Measurements from ENCODE around the gene FRAT2.
"Not testable (repeated sequence)": the region's sequence is repeated elsewhere in the genome, so short reads cannot be mapped to it uniquely, and the experiment has no call there.

Gene FRAT2

GRCh38 chr10:97363071-97363470 is 28.5 kb upstream of the FRAT2 start:
- H3K4me3 ChIP-seq (ENCODE audit: low read length) = no peak overlapping the region
- TF ChIP-seq ZNF274 (IDR thresholded peaks at IDR 0.05; ENCODE audit: low read depth, low read length) = no peak

DNA sequence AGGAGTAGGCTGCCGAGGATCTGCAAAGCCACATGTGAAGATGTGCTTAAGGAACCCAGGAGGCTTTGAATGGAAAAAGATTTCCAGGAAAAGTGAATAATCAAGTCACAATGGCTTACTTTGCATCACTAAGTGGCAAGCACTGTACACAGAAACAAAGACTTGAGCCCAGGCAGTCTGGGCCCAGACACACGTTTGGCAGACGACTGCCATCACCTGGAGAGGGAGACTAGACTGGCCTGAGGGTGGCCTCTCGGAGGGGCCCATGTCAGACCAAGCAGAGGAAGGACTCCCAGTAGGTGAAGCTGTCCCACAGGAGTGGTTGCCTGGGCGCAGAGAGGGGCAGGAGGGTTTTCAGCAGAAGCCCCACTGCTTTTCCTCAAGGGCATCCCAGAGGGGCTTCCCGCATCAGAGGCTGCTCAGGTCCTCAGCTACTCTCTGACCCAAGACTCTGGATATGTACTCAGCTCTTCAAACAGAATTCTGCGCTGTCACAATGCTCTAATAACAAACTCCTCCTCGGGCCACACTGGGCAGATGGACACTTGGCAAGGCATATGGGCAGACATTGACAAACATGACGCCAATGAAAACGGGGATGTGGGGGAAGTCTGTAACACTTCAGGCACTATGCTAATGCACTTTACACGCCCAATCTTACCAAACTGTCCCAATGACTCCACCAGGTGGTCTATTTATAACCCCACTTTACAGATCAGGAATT is 27.9 kb upstream of the FRAT2 start:
- TF ChIP-seq ZNF274 (IDR thresholded peaks at IDR 0.05; ENCODE audit: low read depth, low read length) = no peak
- no peak overlapping the region for H3K4me3 ChIP-seq (ENCODE audit: low read length)

GRCh38 chr10:97361537-97361901 is 27.0 kb upstream of the FRAT2 start:
- no peak for TF ChIP-seq ZNF274 (IDR thresholded peaks at IDR 0.05; ENCODE audit: low read depth, low read length)
- no peak overlapping the region for H3K4me3 ChIP-seq (ENCODE audit: low read length)

- H3K4me3 ChIP-seq (ENCODE audit: low read length) = no peak overlapping the region
- TF ChIP-seq ZNF274 (IDR thresholded peaks at IDR 0.05; ENCODE audit: low read depth, low read length) = no peak
Measured at GRCh38 chr10:97360705-97361536, 26.4 kb upstream of the FRAT2 start.

- H3K4me3 ChIP-seq (ENCODE audit: low read length) = no peak overlapping the region
- TF ChIP-seq ZNF274 (IDR thresholded peaks at IDR 0.05; ENCODE audit: low read depth, low read length) = no peak
Measured at GRCh38 chr10:97358781-97359180, 24.3 kb upstream of the FRAT2 start.

DNA sequence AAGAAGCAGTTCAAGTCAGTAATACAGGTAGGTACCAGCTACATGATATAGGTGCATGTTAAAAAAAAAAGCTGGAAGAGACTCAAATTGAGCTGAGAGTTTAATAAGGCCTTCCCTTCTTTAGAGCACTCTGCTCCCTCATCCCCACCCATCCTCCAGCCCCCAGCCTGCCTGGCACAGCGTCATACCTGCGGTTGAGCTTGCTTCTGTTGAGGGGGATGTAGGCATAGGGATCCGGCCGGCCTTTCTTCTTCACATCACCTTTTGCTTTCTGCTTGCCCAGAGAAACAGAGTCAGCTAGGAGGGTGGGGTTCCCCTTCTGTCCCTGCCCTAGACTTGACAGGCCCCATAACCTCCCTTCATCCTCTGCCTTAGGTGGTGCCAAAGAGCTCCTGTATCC is 23.8 kb upstream of the FRAT2 start:
- no peak overlapping the region for H3K4me3 ChIP-seq (ENCODE audit: low read length)
- no peak for TF ChIP-seq ZNF274 (IDR thresholded peaks at IDR 0.05; ENCODE audit: low read depth, low read length)

GRCh38 chr10:97356918-97357317 is 22.4 kb upstream of the FRAT2 start:
- no peak overlapping the region for H3K4me3 ChIP-seq (ENCODE audit: low read length)
- no peak for TF ChIP-seq ZNF274 (IDR thresholded peaks at IDR 0.05; ENCODE audit: low read depth, low read length)

DNA sequence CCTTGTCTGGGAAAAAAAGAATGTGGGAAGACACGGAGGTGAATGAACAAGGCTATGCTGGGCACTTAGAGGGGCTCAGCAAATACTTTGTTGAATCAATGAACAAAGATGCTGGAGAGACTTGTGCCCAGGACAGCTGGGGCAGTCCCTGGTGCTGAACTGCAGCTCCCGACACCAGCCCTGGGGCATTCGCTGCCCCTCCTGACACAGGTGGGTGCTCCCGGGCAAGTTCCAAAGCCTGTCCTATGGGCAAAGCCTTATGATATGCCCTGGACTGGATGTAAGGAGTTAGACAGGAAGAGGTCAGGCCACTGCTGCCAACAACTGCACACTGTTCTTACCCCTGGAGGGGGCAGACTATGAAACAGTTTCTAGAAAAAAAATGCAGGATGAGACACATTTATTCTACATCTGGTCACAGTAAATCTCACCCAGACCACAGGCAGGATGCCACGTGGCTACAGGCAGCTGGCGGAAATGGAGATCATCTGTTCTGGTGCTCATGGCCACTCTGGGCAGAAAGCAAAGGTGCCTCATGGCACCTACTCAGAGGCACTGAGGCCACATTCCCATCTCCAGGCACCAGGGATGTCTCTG is 21.9 kb upstream of the FRAT2 start:
- no peak for TF ChIP-seq ZNF274 (IDR thresholded peaks at IDR 0.05; ENCODE audit: low read depth, low read length)
- no peak overlapping the region for H3K4me3 ChIP-seq (ENCODE audit: low read length)

DNA sequence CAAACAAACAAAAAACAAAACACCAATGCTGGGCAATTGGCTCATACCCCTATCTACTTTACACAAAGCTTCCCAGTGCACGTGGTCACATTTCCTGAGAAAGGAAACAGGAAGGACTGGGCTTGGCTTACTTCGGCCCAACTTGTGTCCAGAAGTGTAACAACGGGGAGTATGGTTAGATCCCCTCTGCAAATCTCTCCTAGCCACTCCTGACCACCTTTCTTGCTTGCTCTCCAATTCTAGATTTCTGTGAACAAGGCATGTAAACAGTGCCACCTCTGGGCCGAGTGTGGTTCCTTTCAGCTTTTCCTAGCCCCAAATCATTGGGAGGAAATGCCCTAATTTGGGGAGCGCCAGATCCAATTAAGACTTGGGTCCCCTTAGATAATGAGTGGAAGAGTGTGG is 21.0 kb upstream of the FRAT2 start:
- no peak for TF ChIP-seq ZNF274 (IDR thresholded peaks at IDR 0.05; ENCODE audit: low read depth, low read length)
- no peak overlapping the region for H3K4me3 ChIP-seq (ENCODE audit: low read length)

- no peak for TF ChIP-seq ZNF274 (IDR thresholded peaks at IDR 0.05; ENCODE audit: low read depth, low read length)
- no peak overlapping the region for H3K4me3 ChIP-seq (ENCODE audit: low read length)
Measured at GRCh38 chr10:97353945-97354344, 19.4 kb upstream of the FRAT2 start.

DNA sequence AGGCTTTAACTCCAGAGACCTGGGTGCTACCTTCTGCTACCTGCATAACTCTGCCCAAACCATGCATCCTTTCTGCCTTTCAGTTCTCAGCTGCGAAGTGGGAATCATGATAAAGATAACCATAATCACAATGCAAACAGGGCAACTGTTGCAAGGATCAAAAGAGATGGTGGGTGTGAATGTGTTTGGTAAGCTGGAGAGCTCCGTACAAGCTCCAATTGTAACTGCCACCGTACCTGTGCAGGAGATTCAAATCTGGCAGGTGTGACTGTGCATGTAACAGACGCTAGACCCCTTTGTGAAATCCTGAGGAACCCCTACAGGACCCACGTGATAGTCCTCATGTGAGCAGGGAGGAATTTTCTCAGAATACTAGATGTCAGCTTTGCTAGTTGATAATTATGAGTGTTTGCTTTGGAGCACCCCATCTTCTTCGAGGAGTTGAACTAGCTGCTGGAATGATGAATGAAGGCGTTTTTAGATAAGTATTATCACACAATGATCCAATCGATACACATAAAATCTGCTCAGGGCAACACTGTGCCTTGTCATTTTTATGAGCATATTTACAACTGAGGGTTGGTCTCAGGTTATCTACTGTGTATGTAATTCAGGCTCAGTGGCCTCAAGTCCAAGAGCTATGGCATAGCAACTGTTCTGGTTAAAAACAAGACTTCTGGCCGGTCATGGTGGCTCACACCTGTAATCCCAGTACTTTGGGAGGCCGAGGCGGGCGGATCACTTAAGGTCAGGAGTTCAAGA is 15.4 kb upstream of the FRAT2 start:
- no peak overlapping the region for H3K4me3 ChIP-seq (ENCODE audit: low read length)
- no peak for TF ChIP-seq ZNF274 (IDR thresholded peaks at IDR 0.05; ENCODE audit: low read depth, low read length)

GRCh38 chr10:97347317-97347716 is 12.8 kb upstream of the FRAT2 start:
- TF ChIP-seq ZNF274 (IDR thresholded peaks at IDR 0.05; ENCODE audit: low read depth, low read length) = no peak
- no peak overlapping the region for H3K4me3 ChIP-seq (ENCODE audit: low read length)

GRCh38 chr10:97343664-97344063 is 9.1 kb upstream of the FRAT2 start:
- H3K4me3 ChIP-seq (ENCODE audit: low read length) = not testable (repeated sequence)

- TF ChIP-seq ZNF274 (IDR thresholded peaks at IDR 0.05; ENCODE audit: low read depth, low read length) = no peak
- H3K4me3 ChIP-seq (ENCODE audit: low read length) = no peak overlapping the region
Measured at GRCh38 chr10:97341416-97341815, 6.9 kb upstream of the FRAT2 start.
